Measurements from ENCODE around the gene LRRC32.

The LRRC32 gene

GRCh38 chr11:76661834-76662434 is 8.6 kb downstream of the LRRC32 start:
- no peak for DNase-seq

GRCh38 chr11:76661306-76661751 is 9.2 kb downstream of the LRRC32 start:
- no peak for DNase-seq

GRCh38 chr11:76660533-76661305 is 9.8 kb downstream of the LRRC32 start:
- no peak for DNase-seq

GRCh38 chr11:76659672-76660532 is 10.6 kb downstream of the LRRC32 start:
- no peak for DNase-seq

GRCh38 chr11:76658651-76659650 is 11.6 kb downstream of the LRRC32 start:
- no peak for DNase-seq

GRCh38 chr11:76658231-76658630 is 12.3 kb downstream of the LRRC32 start:
- no peak for DNase-seq

- DNase-seq: no peak
Observed at GRCh38 chr11:76657187-76658170, 13.1 kb downstream of the LRRC32 start.

GRCh38 chr11:76656571-76657081 is 13.9 kb downstream of the LRRC32 start:
- no peak for DNase-seq

GRCh38 chr11:76656050-76656531 is 14.5 kb downstream of the LRRC32 start:
- no peak for DNase-seq

GRCh38 chr11:76655501-76656049 is 15.0 kb downstream of the LRRC32 start:
- DNase-seq: no peak

GRCh38 chr11:76654980-76655379 is 15.6 kb downstream of the LRRC32 start:
- no peak for DNase-seq

- DNase-seq: no peak
Observed at GRCh38 chr11:76654298-76654851, 16.2 kb downstream of the LRRC32 start.

- no peak for DNase-seq
Observed at GRCh38 chr11:76653674-76654284, 16.8 kb downstream of the LRRC32 start.

- DNase-seq: no peak
Observed at GRCh38 chr11:76653012-76653673, 17.4 kb downstream of the LRRC32 start.

- DNase-seq: no peak
Observed at GRCh38 chr11:76649851-76650372, 20.6 kb downstream of the LRRC32 start.

- no peak for DNase-seq
Observed at GRCh38 chr11:76649011-76649410, 21.5 kb downstream of the LRRC32 start.

- DNase-seq: no peak
Observed at GRCh38 chr11:76648061-76648460, 22.5 kb downstream of the LRRC32 start.

- no peak for DNase-seq
Observed at GRCh38 chr11:76646882-76647534, 23.5 kb downstream of the LRRC32 start.
